Embryonic facial prominence (tissue), 1 donor: ENCODE data around the gene HDGF.

Experiments used
- DNase-seq: peaks from one replicate; pipeline ENCODE4 v3.0.0-alpha.2; 2016; ENCODE audit errors: extremely low spot score

Gene HDGF

GRCh38 chr1:156698995-156699394, 52.5 kb downstream of the HDGF start:
- no peak for DNase-seq

GRCh38 chr1:156697481-156697880, 54.0 kb downstream of the HDGF start:
- no peak for DNase-seq

- no peak for DNase-seq
Observed at GRCh38 chr1:156696755-156697154, 54.7 kb downstream of the HDGF start.

GRCh38 chr1:156694690-156694962, 56.8 kb downstream of the HDGF start:
- no peak for DNase-seq

GRCh38 chr1:156693848-156694689, 57.4 kb downstream of the HDGF start:
- no peak for DNase-seq

GRCh38 chr1:156692925-156693847, 58.3 kb downstream of the HDGF start:
- no peak for DNase-seq

- no peak for DNase-seq
Observed at GRCh38 chr1:156692441-156692924, 59.0 kb downstream of the HDGF start.
